SK-N-SH (cell line): ENCODE results near the gene PTPRD. TPM values are rescaled to one million over a fixed set of nuclear protein-coding genes. Genes with fewer than 3 reads are reported as not detected.

Experiments used
- CTCF ChIA-PET: fragments of 300-600, 350-600 bp; formaldehyde crosslinking; extraction: SDS; loops from one replicate; lab custom pipeline; 2021; lab: Yijun Ruan, JAX
- POLR2A ChIA-PET: fragments of 350-600 bp; sonication (Branson Sonifier 250); formaldehyde crosslinking; extraction: SDS; loops from one replicate; lab custom pipeline; 2020; ENCODE audit warnings: antibody characterized with exemption, inconsistent platforms; lab: Yijun Ruan, JAX
- DNase-seq: peaks from one replicate; pipeline ENCODE4 v3.0.0; 2012
- H2AFZ ChIP-seq: fragments of 200-600 bp; sonication (generic); 2 replicates; pipeline ENCODE4 v1.8.1; 2016; ENCODE audit warnings: antibody characterized with exemption, mild to moderate bottlenecking, low read depth
- H3F3A ChIP-seq: fragments of 200-600 bp; sonication (generic); replicated peaks from 2 replicates; pipeline ENCODE3; 2016; ENCODE audit warnings: antibody characterized with exemption, mild to moderate bottlenecking; ENCODE audit not compliant: insufficient read depth
- H3K27ac ChIP-seq, 2 experiments: fragments of 200-500 bp in 1 of 2; fragments of 200-600 bp in 1 of 2; sonication (Bioruptor generic) in 1 of 2; sonication (generic), shearing (Covaris generic) in 1 of 2; 2 replicates each; pipeline versions ENCODE4 v1.5.1 to v1.6.1; 2014 to 2016; ENCODE audit warnings: low read depth in 2 of 2, inconsistent platforms in 1 of 2, low read length in 1 of 2, mild to moderate bottlenecking in 1 of 2, mixed read lengths in 1 of 2
- H3K27me3 ChIP-seq: fragments of 200-600 bp; sonication (generic), shearing (Covaris generic); 2 replicates; pipeline ENCODE4 v1.6.1; 2016; ENCODE audit warnings: mixed run types; ENCODE audit not compliant: insufficient read depth
- H3K36me3 ChIP-seq, 2 experiments: fragments of 200-500 bp in 1 of 2; fragments of 200-600 bp in 1 of 2; sonication (Bioruptor generic) in 1 of 2; sonication (generic) in 1 of 2; replicated peaks in 1 of 2; 2 replicates each; pipeline versions ENCODE3 to v1.5.1; 2014 to 2016; ENCODE audit warnings: low read length in 1 of 2, mild to moderate bottlenecking in 1 of 2; ENCODE audit not compliant: insufficient read depth in 2 of 2, control insufficient read depth in 1 of 2
- H3K4me1 ChIP-seq, 2 experiments: fragments of 200-500 bp in 1 of 2; fragments of 200-600 bp in 1 of 2; sonication (Bioruptor generic) in 1 of 2; sonication (generic), shearing (Covaris generic) in 1 of 2; 2 replicates each; pipeline versions ENCODE4 v1.5.1 to v1.6.1; 2014 to 2016; ENCODE audit warnings: low read depth in 1 of 2, low read length in 1 of 2, mixed run types in 1 of 2; ENCODE audit not compliant: insufficient read depth in 2 of 2, control insufficient read depth in 1 of 2
- H3K4me2 ChIP-seq: fragments of 200-600 bp; sonication (generic), shearing (Covaris generic); 2 replicates; pipeline ENCODE4 v1.6.1; 2017; ENCODE audit warnings: mixed run types
- H3K4me3 ChIP-seq, 2 experiments: fragments of 200-500 bp in 1 of 2; fragments of 200-600 bp in 1 of 2; sonication (Bioruptor generic) in 1 of 2; sonication (generic), shearing (Covaris generic) in 1 of 2; 2 replicates each; pipeline versions ENCODE4 v1.5.1 to v1.8.1; 2014 to 2016; ENCODE audit warnings: low read depth in 2 of 2, inconsistent platforms in 1 of 2, low read length in 1 of 2, mild to moderate bottlenecking in 1 of 2, mixed read lengths in 1 of 2, moderate library complexity in 1 of 2
- H3K79me2 ChIP-seq: fragments of 200-600 bp; sonication (generic); 2 replicates; pipeline ENCODE4 v1.8.1; 2017; ENCODE audit warnings: mild to moderate bottlenecking; ENCODE audit not compliant: insufficient read depth
- H3K9ac ChIP-seq: fragments of 200-600 bp; sonication (generic); 2 replicates; pipeline ENCODE4 v1.6.1; 2017; ENCODE audit warnings: mixed run types
- H3K9me2 ChIP-seq: fragments of 200-600 bp; sonication (generic); 2 replicates; pipeline ENCODE4 v1.6.1; 2017; ENCODE audit warnings: mixed run types
- H3K9me3 ChIP-seq: fragments of 200-600 bp; sonication (generic); 2 replicates; pipeline ENCODE4 v1.6.1; 2017; ENCODE audit warnings: mixed run types, mild to moderate bottlenecking, moderate library complexity
- H4K20me1 ChIP-seq: fragments of 200-600 bp; sonication (generic); 2 replicates; pipeline ENCODE4 v1.6.1; 2017; ENCODE audit warnings: mild to moderate bottlenecking, mixed run types; ENCODE audit not compliant: insufficient read depth
- ELF1 ChIP-seq: IDR thresholded peaks from 2 replicates; pipeline ENCODE4 v1.4.0; 2012
- FOSL2 ChIP-seq: IDR thresholded peaks from 2 replicates; pipeline ENCODE4 v1.4.0; 2012; ENCODE audit warnings: low read depth, mild to moderate bottlenecking, moderate library complexity, borderline replicate concordance
- FOXJ3 ChIP-seq: sonication (generic); formaldehyde crosslinking; IDR thresholded peaks from 2 replicates; pipeline ENCODE4 v1.5.1; 2020; ENCODE audit warnings: mild to moderate bottlenecking, missing genetic modification reagents
- FOXM1 ChIP-seq: IDR thresholded peaks from 2 replicates; pipeline ENCODE4 v1.4.0; 2012; ENCODE audit warnings: low read depth, mild to moderate bottlenecking
- NFIC ChIP-seq: IDR thresholded peaks from 2 replicates; pipeline ENCODE4 v1.4.0; 2012; ENCODE audit warnings: borderline replicate concordance
- POLR2AphosphoS5 ChIP-seq: IDR thresholded peaks from 2 replicates; pipeline ENCODE4 v1.6.1; 2012; ENCODE audit warnings: low read depth, low read length
- RAD21 ChIP-seq: IDR thresholded peaks from 2 replicates; pipeline ENCODE4 v1.6.1; 2012; ENCODE audit warnings: mild to moderate bottlenecking, low read length
- RXRA ChIP-seq: IDR thresholded peaks from 2 replicates; pipeline ENCODE4 v1.4.0; 2012; ENCODE audit warnings: low read depth, mild to moderate bottlenecking, borderline replicate concordance
- SIN3A ChIP-seq: IDR thresholded peaks from 2 replicates; pipeline ENCODE4 v1.6.1; 2012; ENCODE audit warnings: low read depth, mild to moderate bottlenecking, low read length, moderate library complexity, borderline replicate concordance
- TCF12 ChIP-seq: IDR thresholded peaks from 2 replicates; pipeline ENCODE4 v1.4.0; 2012
- TEAD4 ChIP-seq: IDR thresholded peaks from 2 replicates; pipeline ENCODE4 v1.4.0; 2012; ENCODE audit warnings: mild to moderate bottlenecking, borderline replicate concordance; ENCODE audit not compliant: insufficient read depth
- YY1 ChIP-seq: IDR thresholded peaks from 2 replicates; pipeline ENCODE4 v1.4.0; 2012; ENCODE audit warnings: low read depth, mild to moderate bottlenecking
- ZBTB33 ChIP-seq: IDR thresholded peaks from 2 replicates; pipeline ENCODE4 v1.4.0; 2012; ENCODE audit warnings: low read depth, borderline replicate concordance
- WGBS: methylation state at CpG from one replicate; pipeline ENCODE4 v1.1.6; 2017; ENCODE audit warnings: low lambda C conversion rate; 5-methylcytosine and 5-hydroxymethylcytosine counted together
- polyA plus RNA-seq, 3 experiments: library from polyadenylated mRNA; depleted of rRNA; stranded (reverse); fragments of >200 nt; gene quantifications; 2 replicates each; pipeline ENCODE4 v1.2.3, GENCODE V29; 2012
- TF ChIP-seq, protein P1 (sequence below): IDR thresholded peaks from 2 replicates; pipeline ENCODE4 v1.4.0; 2012; ENCODE audit warnings: low read depth
- TF ChIP-seq, protein P2 (sequence below): fragments of 200-600 bp; sonication (generic); IDR thresholded peaks from 2 replicates; pipeline ENCODE4 v1.6.1; 2017; ENCODE audit warnings: antibody characterized with exemption, mild to moderate bottlenecking, moderate library complexity
- TF ChIP-seq, protein P3 (sequence below): IDR thresholded peaks from 2 replicates; pipeline ENCODE4; 2012

Gene PTPRD
- polyA plus RNA-seq, 1 of the 3 experiments (the other 2 are of a cell fraction): 0.15 TPM

GRCh38 chr9:8674536-8674935, 1938.3 kb downstream of the PTPRD start:
- POLR2A ChIA-PET: interaction anchor here (0.6 kb wide), 1 partner anchor 352 kb away, joined by 3 read pairs; no protein-coding TSS in a partner anchor
- Histone ChIP-seq H3K36me3 (no peaks in the 10 kb centered on the region), H3K9me2 (no peaks in the 10 kb centered on the region)
- no peak for TF ChIP-seq FOXM1
- no peak for TF ChIP-seq TEAD4
- no peak for TF ChIP-seq FOXJ3 (CRISPR knock-in tag)
- TF ChIP-seq, protein P1, sequence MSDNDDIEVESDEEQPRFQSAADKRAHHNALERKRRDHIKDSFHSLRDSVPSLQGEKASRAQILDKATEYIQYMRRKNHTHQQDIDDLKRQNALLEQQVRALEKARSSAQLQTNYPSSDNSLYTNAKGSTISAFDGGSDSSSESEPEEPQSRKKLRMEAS: no peak
- TF ChIP-seq, all 33 proteins: peak for 0
- CTCF ChIA-PET: no interaction called here
- Histone ChIP-seq H2AFZ (no peak overlapping the region), H3K9ac (no peak overlapping the region), H3K9me3 (no peaks in the 10 kb centered on the region), H3K4me2 (no peak overlapping the region), H3K27ac (no peak overlapping the region), H3K27me3 (no peaks in the 10 kb centered on the region), H3F3A (no peaks in the 10 kb centered on the region), H3K79me2 (no peaks in the 10 kb centered on the region), H3K4me3 (no peak overlapping the region), H3K4me1 (no peaks in the 10 kb centered on the region; a peak in 1 of 4 replicates), H4K20me1 (no peaks in the 10 kb centered on the region)
- no peak for DNase-seq

DNA sequence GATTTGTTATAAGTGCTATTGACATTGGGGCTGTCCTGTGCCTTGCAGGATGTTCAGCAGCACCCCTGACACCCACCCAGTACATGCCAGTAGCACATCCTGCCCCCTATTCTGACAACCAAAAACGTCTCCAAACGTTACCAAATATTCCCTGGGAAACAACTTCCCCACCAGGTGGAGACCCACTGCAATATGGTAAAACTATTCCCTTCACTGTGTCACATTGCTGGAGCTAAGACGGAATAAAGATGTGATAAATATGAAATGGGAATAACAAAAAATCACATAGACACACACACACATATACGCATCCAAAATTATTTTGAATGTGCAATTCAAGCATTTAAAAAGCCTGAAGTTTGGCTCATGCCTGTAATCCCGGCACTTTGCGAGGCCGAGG, 1939.0 kb downstream of the PTPRD start:
- Histone ChIP-seq H3K36me3 (no peaks in the 10 kb centered on the region), H3K9me2 (no peaks in the 10 kb centered on the region), H3K79me2 (no peaks in the 10 kb centered on the region), H3K9me3 (no peaks in the 10 kb centered on the region), H3K4me3 (no peak overlapping the region), H3F3A (no peaks in the 10 kb centered on the region), H3K9ac (no peak overlapping the region), H4K20me1 (no peaks in the 10 kb centered on the region), H3K27ac (no peak overlapping the region)
- POLR2A ChIA-PET: interaction anchor here (0.6 kb wide), 1 partner anchor 351 kb away, joined by 3 read pairs; no protein-coding TSS in a partner anchor
- TF ChIP-seq SIN3A: no peak
- TF ChIP-seq, all 33 proteins: peak for 0
- CTCF ChIA-PET: no interaction called here
- 63% methylated on average over 7 of the region's 7 CpGs for WGBS
- Histone ChIP-seq H3K4me2 (no peak overlapping the region), H3K27me3 (no peaks in the 10 kb centered on the region), H2AFZ (no peak overlapping the region), H3K4me1 (no peaks in the 10 kb centered on the region; a peak in 1 of 4 replicates)
- DNase-seq: no peak

GRCh38 chr9:8670751-8671150, 1942.1 kb downstream of the PTPRD start:
- no peak overlapping the region for H3K27ac ChIP-seq
- no peak overlapping the region for H3K9ac ChIP-seq
- no peaks in the 10 kb centered on the region for H3K9me3 ChIP-seq
- H3K79me2 ChIP-seq: no peaks in the 10 kb centered on the region
- no peak overlapping the region for H3K4me3 ChIP-seq
- H3K27me3 ChIP-seq: no peaks in the 10 kb centered on the region
- no peak for DNase-seq
- ChIA-PET POLR2A (no interaction called here), CTCF (no interaction called here)
- H3K36me3 ChIP-seq: no peaks in the 10 kb centered on the region
- H3F3A ChIP-seq: no peaks in the 10 kb centered on the region
- H4K20me1 ChIP-seq: no peaks in the 10 kb centered on the region
- no peaks in the 10 kb centered on the region for H3K4me1 ChIP-seq
- H3K4me2 ChIP-seq: no peak overlapping the region
- 36% methylated on average over 2 of the region's 2 CpGs for WGBS
- TF ChIP-seq POLR2AphosphoS5 (no peak), RXRA (no peak), TCF12 (no peak), NFIC (no peak), YY1 (no peak), FOSL2 (no peak), RAD21 (no peak), ZBTB33 (no peak), ELF1 (no peak), SIN3A (no peak)
- TF ChIP-seq, protein P2, sequence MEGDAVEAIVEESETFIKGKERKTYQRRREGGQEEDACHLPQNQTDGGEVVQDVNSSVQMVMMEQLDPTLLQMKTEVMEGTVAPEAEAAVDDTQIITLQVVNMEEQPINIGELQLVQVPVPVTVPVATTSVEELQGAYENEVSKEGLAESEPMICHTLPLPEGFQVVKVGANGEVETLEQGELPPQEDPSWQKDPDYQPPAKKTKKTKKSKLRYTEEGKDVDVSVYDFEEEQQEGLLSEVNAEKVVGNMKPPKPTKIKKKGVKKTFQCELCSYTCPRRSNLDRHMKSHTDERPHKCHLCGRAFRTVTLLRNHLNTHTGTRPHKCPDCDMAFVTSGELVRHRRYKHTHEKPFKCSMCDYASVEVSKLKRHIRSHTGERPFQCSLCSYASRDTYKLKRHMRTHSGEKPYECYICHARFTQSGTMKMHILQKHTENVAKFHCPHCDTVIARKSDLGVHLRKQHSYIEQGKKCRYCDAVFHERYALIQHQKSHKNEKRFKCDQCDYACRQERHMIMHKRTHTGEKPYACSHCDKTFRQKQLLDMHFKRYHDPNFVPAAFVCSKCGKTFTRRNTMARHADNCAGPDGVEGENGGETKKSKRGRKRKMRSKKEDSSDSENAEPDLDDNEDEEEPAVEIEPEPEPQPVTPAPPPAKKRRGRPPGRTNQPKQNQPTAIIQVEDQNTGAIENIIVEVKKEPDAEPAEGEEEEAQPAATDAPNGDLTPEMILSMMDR: no peak
- TF ChIP-seq, protein P3, sequence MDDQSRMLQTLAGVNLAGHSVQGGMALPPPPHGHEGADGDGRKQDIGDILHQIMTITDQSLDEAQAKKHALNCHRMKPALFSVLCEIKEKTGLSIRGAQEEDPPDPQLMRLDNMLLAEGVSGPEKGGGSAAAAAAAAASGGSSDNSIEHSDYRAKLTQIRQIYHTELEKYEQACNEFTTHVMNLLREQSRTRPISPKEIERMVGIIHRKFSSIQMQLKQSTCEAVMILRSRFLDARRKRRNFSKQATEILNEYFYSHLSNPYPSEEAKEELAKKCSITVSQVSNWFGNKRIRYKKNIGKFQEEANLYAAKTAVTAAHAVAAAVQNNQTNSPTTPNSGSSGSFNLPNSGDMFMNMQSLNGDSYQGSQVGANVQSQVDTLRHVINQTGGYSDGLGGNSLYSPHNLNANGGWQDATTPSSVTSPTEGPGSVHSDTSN: no peak
- H3K9me2 ChIP-seq: no peaks in the 10 kb centered on the region
- no peak overlapping the region for H2AFZ ChIP-seq
